ENCODE measurements around the gene SLC23A1. TPM values are rescaled to one million over a fixed set of nuclear protein-coding genes. Genes with fewer than 3 reads are reported as not detected.

Gene SLC23A1
- total RNA-seq (2021), result not detected in 2 replicates
- Bru-seq, nascent RNA, result percentile 6 among the genes with signal in this experiment
- not detected for BruChase-seq, experiment 1, labeled RNA remaining after a 2-hour chase
- percentile 6 among the genes with signal in this experiment for BruChase-seq, experiment 2, labeled RNA remaining after a 6-hour chase
- long read RNA-seq, result 0 reads

GRCh38 chr5:139383275-139383992 lies at the start of gene SLC23A1:
SLC23A1 (minus strand) TSS chr5:139383297; CDS start chr5:139383253, 44 bp downstream.
- peaks cover 10% of the 10 kb centered on the region for H3K4me1 ChIP-seq (ENCODE audit: insufficient read depth, low read length, poor library complexity, severe bottlenecking)
- no peak within 1 kb of the TSS for H3K27ac ChIP-seq (ENCODE audit: low read depth, low read length, poor library complexity, severe bottlenecking)
- H3K4me3 ChIP-seq (ENCODE audit: low read depth, low read length, poor library complexity, severe bottlenecking), result no peak within 1 kb of the TSS
- no peak for TF ChIP-seq CTCF (conservative IDR thresholded peaks at IDR 0.05; ENCODE audit: low read depth, low read length)
- TF ChIP-seq EZH2 (IDR thresholded peaks at IDR 0.05; ENCODE audit: borderline replicate concordance, low read depth, low read length, poor library complexity, severe bottlenecking), result no peak
- CTCF ChIA-PET, result no interaction called here
- no peaks in the 10 kb centered on the region for H3K9me3 ChIP-seq (ENCODE audit: low read depth, low read length, poor library complexity, severe bottlenecking)
- H3K27me3 ChIP-seq (replicated peaks; ENCODE audit: insufficient read depth, low read depth, low read length, poor library complexity), result no peaks in the 10 kb centered on the region
- intact Hi-C loops (cut with micrococcal nuclease; ENCODE audit: unreplicated experiment), result no loop called here
- H3K36me3 ChIP-seq (ENCODE audit: insufficient read depth, low read length, poor library complexity, severe bottlenecking), result no peaks in the 10 kb centered on the region
- no TSS peak for BruUV-seq (replicated peaks)
- no peak for DNase-seq (ENCODE audit: low spot score)
- POLR2A ChIA-PET (ENCODE audit: low non-redundant PET), result interaction anchor here (0.6 kb wide), 1 partner anchor 430 kb away, joined by 5 read pairs; no protein-coding TSS in a partner anchor

GRCh38 chr5:139431706-139432105 lies 48.6 kb upstream of the SLC23A1 start:
- H3K27ac ChIP-seq (ENCODE audit: low read depth, low read length, poor library complexity, severe bottlenecking), result no peak overlapping the region
- H3K36me3 ChIP-seq (ENCODE audit: insufficient read depth, low read length, poor library complexity, severe bottlenecking), result no peaks in the 10 kb centered on the region
- POLR2A ChIA-PET (ENCODE audit: low non-redundant PET), result no interaction called here
- no peaks in the 10 kb centered on the region for H3K9me3 ChIP-seq (ENCODE audit: low read depth, low read length, poor library complexity, severe bottlenecking)
- CTCF ChIA-PET, result no interaction called here
- H3K4me1 ChIP-seq (ENCODE audit: insufficient read depth, low read length, poor library complexity, severe bottlenecking), result no peaks in the 10 kb centered on the region
- TF ChIP-seq EZH2 (IDR thresholded peaks at IDR 0.05; ENCODE audit: borderline replicate concordance, low read depth, low read length, poor library complexity, severe bottlenecking) (no peak), CTCF (conservative IDR thresholded peaks at IDR 0.05; ENCODE audit: low read depth, low read length) (no peak)
- H3K4me3 ChIP-seq (ENCODE audit: low read depth, low read length, poor library complexity, severe bottlenecking), result no peak overlapping the region
- H3K27me3 ChIP-seq (replicated peaks; ENCODE audit: insufficient read depth, low read depth, low read length, poor library complexity), result no peaks in the 10 kb centered on the region
- intact Hi-C loops (cut with micrococcal nuclease; ENCODE audit: unreplicated experiment), result no loop called here
- no TSS peak for BruUV-seq (replicated peaks)
- DNase-seq (ENCODE audit: low spot score), result no peak

DNA sequence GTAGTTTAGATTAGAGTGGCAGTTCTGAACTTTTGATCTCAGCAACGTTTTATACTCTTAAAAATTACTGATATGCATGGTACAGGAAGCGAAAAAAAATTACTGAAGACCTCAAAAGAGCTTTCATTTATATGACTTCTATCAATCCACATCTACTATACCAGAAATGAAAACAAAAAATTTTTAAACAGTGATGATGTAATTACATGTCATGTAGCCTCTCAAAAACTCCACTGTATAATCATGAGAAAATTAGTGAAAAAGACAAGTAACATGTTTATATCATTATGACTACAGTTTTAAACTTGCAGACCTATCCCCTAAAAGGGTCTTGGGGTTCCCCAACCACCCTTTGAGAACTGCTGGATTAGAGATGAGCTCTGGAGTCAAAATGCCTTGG lies 46.9 kb upstream of the SLC23A1 start:
- Histone ChIP-seq H3K4me3 (ENCODE audit: low read depth, low read length, poor library complexity, severe bottlenecking) (no peak overlapping the region), H3K9me3 (ENCODE audit: low read depth, low read length, poor library complexity, severe bottlenecking) (no peaks in the 10 kb centered on the region), H3K27me3 (replicated peaks; ENCODE audit: insufficient read depth, low read depth, low read length, poor library complexity) (no peaks in the 10 kb centered on the region), H3K4me1 (ENCODE audit: insufficient read depth, low read length, poor library complexity, severe bottlenecking) (peaks cover 7% of the 10 kb centered on the region), H3K36me3 (ENCODE audit: insufficient read depth, low read length, poor library complexity, severe bottlenecking) (no peaks in the 10 kb centered on the region), H3K27ac (ENCODE audit: low read depth, low read length, poor library complexity, severe bottlenecking) (no peak overlapping the region)
- intact Hi-C loops (cut with micrococcal nuclease; ENCODE audit: unreplicated experiment), result no loop called here
- TF ChIP-seq EZH2 (IDR thresholded peaks at IDR 0.05; ENCODE audit: borderline replicate concordance, low read depth, low read length, poor library complexity, severe bottlenecking), result no peak
- no peak for TF ChIP-seq CTCF (conservative IDR thresholded peaks at IDR 0.05; ENCODE audit: low read depth, low read length)
- ChIA-PET POLR2A (ENCODE audit: low non-redundant PET) (no interaction called here), CTCF (no interaction called here)
- no TSS peak for BruUV-seq (replicated peaks)
- no peak for DNase-seq (ENCODE audit: low spot score)

All from A673 (cell line).